ENCODE results near the gene GGCT.

DNA sequence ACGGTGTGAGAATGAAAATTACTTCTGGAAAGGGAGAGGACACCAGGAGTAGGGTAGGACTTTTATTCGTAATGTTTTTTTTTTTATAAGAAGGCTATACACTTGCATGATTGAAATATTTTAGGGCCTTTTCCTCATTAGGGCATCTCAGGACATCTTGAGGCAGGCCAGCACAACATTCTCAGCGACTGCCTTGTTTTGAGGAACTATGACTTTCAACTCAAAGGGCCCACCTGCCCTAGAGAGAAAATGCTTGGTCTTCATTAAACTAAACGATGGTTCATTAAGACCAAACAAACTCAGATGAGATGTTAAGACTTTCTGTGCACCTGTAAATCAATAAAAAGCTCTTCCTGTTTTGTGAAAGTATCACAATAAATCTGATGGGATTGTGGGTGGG lies 37.4 kb downstream of the GGCT start:
- TF ChIP-seq ZNF70 (CRISPR knock-in tag; IDR thresholded peaks at IDR 0.05) = no peak
- TF ChIP-seq ZNF565 (CRISPR knock-in tag; conservative IDR thresholded peaks at IDR 0.05; ENCODE audit: low read depth) = no peak
- no peak for TF ChIP-seq GLIS3 (CRISPR knock-in tag; IDR thresholded peaks at IDR 0.05)
- no peak for TF ChIP-seq ZFP3 (CRISPR knock-in tag; IDR thresholded peaks at IDR 0.05)
- no peak for TF ChIP-seq ZC3H10 (CRISPR knock-in tag; IDR thresholded peaks at IDR 0.05)
- no peak for TF ChIP-seq ARNTL (CRISPR knock-in tag; IDR thresholded peaks at IDR 0.05; ENCODE audit: borderline replicate concordance, low read depth)
- TF ChIP-seq SNAI2 (CRISPR knock-in tag; IDR thresholded peaks at IDR 0.05) = no peak
- no peak for TF ChIP-seq CSDC2 (CRISPR knock-in tag; IDR thresholded peaks at IDR 0.05)
- TF ChIP-seq CSRNP3 (CRISPR knock-in tag; IDR thresholded peaks at IDR 0.05) = no peak
- TF ChIP-seq, protein P1, sequence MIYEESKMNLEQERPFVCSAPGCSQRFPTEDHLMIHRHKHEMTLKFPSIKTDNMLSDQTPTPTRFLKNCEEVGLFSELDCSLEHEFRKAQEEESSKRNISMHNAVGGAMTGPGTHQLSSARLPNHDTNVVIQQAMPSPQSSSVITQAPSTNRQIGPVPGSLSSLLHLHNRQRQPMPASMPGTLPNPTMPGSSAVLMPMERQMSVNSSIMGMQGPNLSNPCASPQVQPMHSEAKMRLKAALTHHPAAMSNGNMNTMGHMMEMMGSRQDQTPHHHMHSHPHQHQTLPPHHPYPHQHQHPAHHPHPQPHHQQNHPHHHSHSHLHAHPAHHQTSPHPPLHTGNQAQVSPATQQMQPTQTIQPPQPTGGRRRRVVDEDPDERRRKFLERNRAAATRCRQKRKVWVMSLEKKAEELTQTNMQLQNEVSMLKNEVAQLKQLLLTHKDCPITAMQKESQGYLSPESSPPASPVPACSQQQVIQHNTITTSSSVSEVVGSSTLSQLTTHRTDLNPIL (CRISPR knock-in tag; IDR thresholded peaks at IDR 0.05; ENCODE audit: low read depth) = no peak

Data from SK-N-SH treated with all-trans-retinoic acid at 6 μM for 48 hours (cell line).